Subcutaneous abdominal adipose tissue (tissue), 5 donors: Measurements from ENCODE around the gene CLEC18A.
A peak's percentile ranks its signal among the peaks of the same experiment; 100 is the strongest.
"Not testable (repeated sequence)": the region's sequence is repeated elsewhere in the genome, so short reads cannot be mapped to it uniquely, and the experiment has no call there.

Experiments
- H3K27ac ChIP-seq: one replicate; pipeline ENCODE4 v1.7.0; 2013; ENCODE audit warnings: low read depth, mild to moderate bottlenecking, inconsistent platforms, low read length, moderate library complexity
- H3K27me3 ChIP-seq, 5 donors: one replicate each; pipeline ENCODE4 v1.7.0; 2013; ENCODE audit warnings: low read length in 5 of 5, inconsistent platforms in 1 of 5; ENCODE audit not compliant: control insufficient read depth in 5 of 5, insufficient read depth in 4 of 5
- H3K36me3 ChIP-seq, 5 donors: one replicate each; pipeline ENCODE4 v1.7.0; 2013; ENCODE audit warnings: low read length in 5 of 5; ENCODE audit not compliant: control insufficient read depth in 5 of 5, insufficient read depth in 5 of 5
- H3K4me1 ChIP-seq, 5 donors: one replicate each; pipeline ENCODE4 v1.7.0; 2013; ENCODE audit warnings: low read length in 5 of 5, mild to moderate bottlenecking in 3 of 5, moderate library complexity in 1 of 5; ENCODE audit not compliant: control insufficient read depth in 5 of 5, insufficient read depth in 5 of 5
- H3K4me3 ChIP-seq, 5 donors: one replicate each; pipeline ENCODE4 v1.7.0; 2013; ENCODE audit warnings: low read length in 5 of 5, low read depth in 1 of 5
- H3K9ac ChIP-seq, 5 donors: one replicate each; pipeline ENCODE4 v1.7.0; 2013; ENCODE audit warnings: low read length in 5 of 5, mild to moderate bottlenecking in 4 of 5, moderate library complexity in 3 of 5
- H3K9me3 ChIP-seq, 5 donors: one replicate each; pipeline ENCODE4 v1.7.0; 2013; ENCODE audit warnings: low read length in 5 of 5; ENCODE audit not compliant: control insufficient read depth in 5 of 5
- donor health status: healthy.
- donor health status: healthy.
- donor health status: healthy.
- donor health status: healthy.
- donor health status: healthy.

CLEC18A gene

DNA sequence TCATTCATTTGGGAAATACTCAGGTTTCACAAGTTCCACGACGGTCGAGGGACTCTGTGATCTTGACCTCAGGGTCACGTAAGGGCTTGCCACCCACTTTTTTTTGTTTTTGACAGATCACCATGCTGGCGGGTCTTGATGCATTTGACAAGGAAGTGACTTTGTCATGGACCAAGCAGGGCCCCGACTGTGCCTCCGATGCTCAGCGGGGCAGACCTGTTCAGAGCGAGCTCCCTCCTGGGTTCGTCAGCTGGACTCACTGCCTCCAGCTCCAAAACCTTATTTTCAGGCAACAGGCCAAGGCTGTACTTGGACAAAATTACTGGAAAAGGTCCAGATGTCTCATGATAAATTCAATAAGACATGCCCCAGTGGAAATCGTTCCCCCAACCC is 9.0 kb upstream of the CLEC18A start:
- Histone ChIP-seq H3K4me1 (peaks cover 0 to 22% (median 20%) of the 10 kb centered on the region in 5 donors), H3K27me3 (no peaks in the 10 kb centered on the region), H3K9ac (peak overlapping the region in 1 of 5 donors; percentile 37), H3K4me3 (peak overlapping the region in 2 of 5 donors; percentile 17 to 37), H3K9me3 (no peaks in the 10 kb centered on the region), H3K36me3 (peaks cover 0 to 45% (median 36%) of the 10 kb centered on the region in 5 donors), H3K27ac (peak overlapping the region; percentile 87)

DNA sequence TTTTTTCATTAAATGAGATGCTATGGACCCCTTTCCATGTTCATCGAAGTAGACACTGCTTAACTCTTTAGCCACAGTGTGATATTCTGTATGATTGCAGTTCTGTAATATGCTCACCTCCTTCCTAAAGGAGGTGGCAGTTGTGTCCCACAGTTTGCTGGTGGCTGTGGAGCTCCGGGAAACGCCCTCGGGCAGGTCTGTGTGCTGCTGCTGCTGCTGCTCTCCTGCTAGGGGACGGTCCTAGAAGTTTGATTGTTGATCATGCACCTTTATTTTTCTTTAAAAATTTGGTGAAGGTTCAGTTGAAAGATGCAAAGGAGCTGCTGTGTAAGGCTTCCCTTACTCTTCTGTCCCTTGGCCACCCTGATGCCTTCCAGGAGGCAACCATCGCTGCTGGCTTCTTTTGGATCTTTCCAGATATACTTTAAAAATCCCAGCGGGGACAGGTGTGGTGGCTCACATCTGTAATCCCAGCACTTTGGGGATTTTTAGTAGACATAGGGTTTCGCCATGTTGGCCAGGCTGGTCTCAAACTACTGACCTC is 8.4 kb upstream of the CLEC18A start:
- H3K4me1 ChIP-seq: peaks cover 0 to 22% (median 20%) of the 10 kb centered on the region in 5 donors
- no peak overlapping the region for H3K4me3 ChIP-seq
- H3K36me3 ChIP-seq: peaks cover 0 to 39% (median 30%) of the 10 kb centered on the region in 5 donors
- no peak overlapping the region for H3K9ac ChIP-seq
- no peaks in the 10 kb centered on the region for H3K27me3 ChIP-seq
- H3K27ac ChIP-seq: peak overlapping the region; percentile 87
- no peaks in the 10 kb centered on the region for H3K9me3 ChIP-seq

DNA sequence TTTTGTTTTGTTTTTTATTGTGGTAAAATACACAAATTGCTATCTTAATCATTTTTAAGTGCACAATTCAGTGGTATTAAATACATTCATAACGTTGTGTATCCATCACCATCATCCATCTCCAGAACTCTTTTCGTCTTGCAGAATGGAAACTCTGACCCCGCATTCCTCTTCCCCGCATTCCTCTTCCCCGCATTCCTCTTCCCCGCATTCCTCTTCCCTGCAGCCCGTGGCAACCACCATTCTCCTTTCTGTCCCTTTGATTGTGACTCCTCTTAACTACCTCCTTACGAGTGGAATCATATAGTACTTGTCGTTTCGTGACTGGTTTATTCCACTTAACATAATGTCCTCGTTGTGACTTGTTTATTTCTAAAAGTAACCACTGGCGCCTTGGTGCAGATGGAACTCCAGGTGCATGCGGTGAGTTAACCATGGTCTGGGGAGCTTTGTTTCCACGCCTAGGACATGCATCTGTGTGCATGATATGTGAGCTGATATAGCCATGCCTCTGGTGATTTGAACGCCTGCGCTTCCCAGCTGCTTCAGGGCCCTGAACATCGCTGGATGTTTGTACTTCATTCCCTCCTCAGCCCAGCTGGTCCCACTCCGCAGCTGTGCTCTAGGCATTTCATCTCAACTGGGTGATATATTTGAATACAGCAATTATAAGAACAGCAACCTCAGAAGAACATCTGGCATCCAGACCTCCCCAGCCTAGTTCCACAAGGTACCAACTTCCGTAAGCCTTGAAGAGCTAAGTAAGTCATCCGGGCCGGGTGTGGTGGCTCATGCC is 7.7 kb upstream of the CLEC18A start:
- Histone ChIP-seq H3K4me1 (peaks cover 0 to 22% (median 20%) of the 10 kb centered on the region in 5 donors), H3K36me3 (peaks cover 0 to 32% (median 23%) of the 10 kb centered on the region in 5 donors)
- not testable (repeated sequence) for H3K9me3 ChIP-seq, H3K27ac ChIP-seq, H3K4me3 ChIP-seq, H3K9ac ChIP-seq, H3K27me3 ChIP-seq

DNA sequence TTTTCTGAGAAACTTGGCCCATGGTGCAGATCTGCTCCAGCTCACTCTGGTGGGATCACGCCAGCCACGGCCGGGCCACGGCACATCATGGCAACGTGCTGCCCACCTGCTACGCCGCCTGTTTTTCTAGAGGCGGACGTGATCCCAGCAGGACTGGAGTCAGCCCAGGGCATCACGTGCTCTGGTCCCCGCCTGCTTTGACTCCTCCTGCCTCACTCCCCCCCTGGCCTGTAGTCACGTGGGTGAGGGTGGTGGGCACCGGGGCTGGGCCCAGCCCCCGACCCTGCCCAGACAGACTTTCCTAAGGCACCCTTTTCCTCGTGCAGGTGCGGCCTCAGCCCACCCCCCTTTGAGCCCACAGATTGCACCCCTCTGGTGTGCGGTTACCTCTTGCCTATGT is 723 bp upstream of the CLEC18A start:
- H3K9ac ChIP-seq, H3K9me3 ChIP-seq, H3K4me1 ChIP-seq, H3K4me3 ChIP-seq, H3K27ac ChIP-seq, H3K27me3 ChIP-seq, H3K36me3 ChIP-seq: not testable (repeated sequence)

DNA sequence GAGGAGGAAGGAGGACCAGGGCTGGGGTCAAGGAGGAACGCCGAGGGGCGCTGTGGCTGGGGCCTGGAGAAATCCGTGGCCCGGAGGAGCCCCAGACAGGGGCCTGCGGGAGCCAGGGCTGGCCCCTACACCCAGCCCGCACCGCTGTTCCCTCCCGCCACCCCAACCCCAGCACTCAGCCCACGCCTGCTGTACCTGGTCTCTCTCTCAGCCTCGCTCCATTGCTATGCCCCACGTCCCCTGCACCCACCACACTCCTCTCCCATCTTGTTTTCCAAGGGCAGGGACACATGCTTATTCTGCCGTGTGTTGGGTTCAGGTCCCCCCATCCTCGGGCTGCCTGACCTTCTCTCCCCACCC is 518 bp downstream of the CLEC18A start:
- not testable (repeated sequence) for H3K27ac ChIP-seq, H3K36me3 ChIP-seq, H3K4me1 ChIP-seq, H3K27me3 ChIP-seq, H3K4me3 ChIP-seq, H3K9me3 ChIP-seq, H3K9ac ChIP-seq

DNA sequence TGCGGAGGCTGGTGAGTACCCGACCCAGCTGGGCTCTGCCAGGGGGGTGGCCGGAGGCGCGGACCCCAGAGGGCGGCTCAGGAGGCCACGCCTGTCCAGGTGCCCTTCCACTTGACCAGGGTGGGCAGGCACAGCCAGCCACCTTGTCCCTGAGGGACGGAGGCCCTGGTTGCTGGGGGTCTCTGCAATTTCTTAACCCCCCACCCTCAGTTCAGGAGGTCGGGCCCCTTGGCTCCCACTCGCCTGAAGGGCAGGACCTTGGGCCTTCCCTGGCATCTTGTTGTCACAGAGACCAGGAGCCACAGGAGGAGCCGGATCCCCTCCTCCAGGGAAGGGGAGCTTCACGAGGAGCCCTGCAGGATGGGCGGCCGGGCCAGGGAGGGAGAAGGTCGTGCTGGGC is 982 bp downstream of the CLEC18A start:
- H3K9ac ChIP-seq, H3K36me3 ChIP-seq: not testable (repeated sequence)

DNA sequence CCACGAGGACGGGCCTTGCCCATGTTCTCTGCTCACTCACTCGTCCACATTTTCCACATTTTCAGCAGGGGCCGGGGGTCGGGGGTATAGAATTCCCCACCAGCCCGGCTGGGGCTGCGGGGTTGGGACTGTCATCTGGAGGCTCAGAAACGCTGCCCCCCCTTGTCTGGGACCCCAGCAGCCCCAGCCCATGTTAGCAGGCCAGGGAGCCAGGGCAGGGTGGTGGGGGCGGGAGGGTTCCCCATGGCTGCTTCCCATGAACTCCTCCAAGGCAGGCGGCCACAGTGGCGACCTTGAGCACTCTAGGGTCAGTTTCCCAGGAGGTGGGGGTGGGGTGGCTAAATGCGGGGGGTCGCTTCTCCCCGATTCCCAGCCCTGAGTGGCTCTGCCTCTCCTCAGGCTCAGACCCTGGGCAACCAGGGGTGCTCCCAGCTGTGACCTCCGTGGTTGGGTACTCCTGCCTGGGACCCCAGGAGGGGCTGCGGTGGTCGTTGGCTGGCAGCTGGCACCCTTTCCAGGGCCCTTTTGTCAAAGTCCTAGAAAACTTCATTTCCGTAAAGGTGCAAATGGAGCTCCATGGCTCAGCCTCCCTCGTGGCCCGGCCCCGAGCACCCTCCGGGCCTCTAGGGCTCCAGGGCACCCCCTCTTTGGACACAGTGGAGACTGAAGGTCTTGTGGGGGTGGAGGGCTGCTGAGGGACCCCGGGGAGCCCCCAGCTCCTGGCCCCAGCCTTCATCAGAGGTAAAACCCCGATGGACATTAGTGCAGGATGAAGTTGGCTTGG is 1.6 kb downstream of the CLEC18A start:
- not testable (repeated sequence) for H3K36me3 ChIP-seq, H3K4me3 ChIP-seq, H3K27ac ChIP-seq, H3K9ac ChIP-seq, H3K9me3 ChIP-seq, H3K27me3 ChIP-seq, H3K4me1 ChIP-seq

More for the DNA sequence above, 982 bp downstream of the CLEC18A start:
- H3K27ac ChIP-seq, H3K9me3 ChIP-seq, H3K4me3 ChIP-seq, H3K4me1 ChIP-seq, H3K27me3 ChIP-seq: not testable (repeated sequence)

DNA sequence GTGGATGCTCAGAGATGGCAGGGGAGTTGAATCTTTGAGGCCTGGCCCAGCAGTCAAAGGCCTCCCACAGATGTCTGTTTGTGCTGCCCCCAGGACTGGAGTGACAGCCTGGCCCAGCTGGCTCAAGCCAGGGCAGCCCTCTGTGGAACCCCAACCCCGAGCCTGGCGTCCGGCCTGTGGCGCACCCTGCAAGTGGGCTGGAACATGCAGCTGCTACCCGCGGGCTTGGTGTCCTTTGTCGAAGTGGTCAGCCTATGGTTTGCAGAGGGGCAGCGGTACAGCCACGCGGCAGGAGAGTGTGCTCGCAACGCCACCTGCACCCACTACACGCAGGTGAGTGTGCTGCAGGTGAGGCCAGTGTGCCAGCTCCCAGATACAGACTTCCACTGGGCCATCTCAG is 3.1 kb downstream of the CLEC18A start:
- not testable (repeated sequence) for H3K27me3 ChIP-seq, H3K27ac ChIP-seq, H3K9me3 ChIP-seq, H3K4me1 ChIP-seq, H3K9ac ChIP-seq, H3K4me3 ChIP-seq, H3K36me3 ChIP-seq

DNA sequence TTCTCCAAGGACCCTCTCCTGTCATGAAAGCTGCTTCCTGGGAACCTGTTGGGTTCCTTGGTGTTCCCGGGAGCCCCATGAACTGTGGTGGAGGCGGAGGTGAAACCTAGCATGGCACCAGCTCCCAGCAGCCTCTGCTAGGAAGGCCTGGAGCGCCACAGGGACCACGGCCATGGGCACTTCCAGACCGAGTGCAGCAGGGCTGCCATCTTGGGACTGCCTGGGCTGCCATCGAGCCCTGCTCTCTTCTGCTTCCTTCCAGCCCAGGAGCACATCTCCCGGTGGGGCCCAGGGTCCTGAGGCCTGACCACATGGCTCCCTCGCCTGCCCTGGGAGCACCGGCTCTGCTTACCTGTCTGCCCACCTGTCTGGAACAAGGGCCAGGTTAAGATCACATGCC is 12.2 kb downstream of the CLEC18A start:
- not testable (repeated sequence) for H3K4me3 ChIP-seq, H3K27me3 ChIP-seq, H3K9ac ChIP-seq, H3K4me1 ChIP-seq, H3K36me3 ChIP-seq, H3K9me3 ChIP-seq, H3K27ac ChIP-seq

DNA sequence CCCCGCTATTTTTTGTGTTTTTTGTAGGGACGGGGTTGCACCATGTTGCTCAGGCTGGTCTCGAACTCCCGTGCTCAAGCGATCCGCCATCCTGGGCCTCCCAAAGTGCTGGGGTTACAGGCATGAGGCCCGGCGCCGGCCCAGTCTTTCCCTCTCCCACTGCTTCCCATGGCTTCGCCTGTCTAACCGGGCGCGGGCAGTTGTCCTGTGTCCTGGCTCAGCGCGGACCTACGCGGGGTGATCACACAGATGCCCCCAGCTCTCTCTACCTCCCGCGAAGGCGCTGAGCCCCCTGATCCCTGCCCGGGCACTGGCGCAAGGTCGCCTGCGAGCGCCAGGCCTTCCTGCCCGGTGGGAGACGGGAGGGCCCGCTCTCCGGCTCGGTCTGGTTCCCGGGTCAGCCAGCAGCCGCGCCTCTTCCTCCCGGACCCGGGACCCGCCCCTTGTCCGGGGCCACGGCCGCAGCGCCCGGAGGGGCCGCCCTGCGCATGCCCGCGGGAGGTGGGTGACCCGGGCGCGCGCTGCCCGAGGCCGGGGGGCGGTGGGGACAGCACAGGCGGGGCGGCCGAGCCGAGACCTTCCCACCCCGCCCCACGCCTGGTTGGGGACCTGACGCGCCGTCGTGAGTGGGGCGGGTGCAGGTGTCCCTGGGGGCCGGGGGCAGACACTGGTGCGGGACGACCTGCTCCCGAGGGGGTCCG is 14.0 kb downstream of the CLEC18A start:
- H3K9me3 ChIP-seq, H3K4me1 ChIP-seq, H3K27ac ChIP-seq, H3K27me3 ChIP-seq, H3K36me3 ChIP-seq: not testable (repeated sequence)
- peak overlapping the region in 1 of 5 donors; percentile 55 for H3K9ac ChIP-seq
- H3K4me3 ChIP-seq: peak overlapping the region in 4 of 5 donors; percentile 33 to 66 (median 50)
